GM19467 (cell line): ENCODE results near the gene CCDC3.

Source experiments
- ATAC-seq: cut with Tn5 transposase; IDR thresholded peaks from one replicate; pipeline ENCODE4 v1.9.1; 2021; ENCODE audit warnings: mild to moderate bottlenecking, moderate library complexity; ENCODE audit not compliant: unreplicated experiment

Gene CCDC3

DNA sequence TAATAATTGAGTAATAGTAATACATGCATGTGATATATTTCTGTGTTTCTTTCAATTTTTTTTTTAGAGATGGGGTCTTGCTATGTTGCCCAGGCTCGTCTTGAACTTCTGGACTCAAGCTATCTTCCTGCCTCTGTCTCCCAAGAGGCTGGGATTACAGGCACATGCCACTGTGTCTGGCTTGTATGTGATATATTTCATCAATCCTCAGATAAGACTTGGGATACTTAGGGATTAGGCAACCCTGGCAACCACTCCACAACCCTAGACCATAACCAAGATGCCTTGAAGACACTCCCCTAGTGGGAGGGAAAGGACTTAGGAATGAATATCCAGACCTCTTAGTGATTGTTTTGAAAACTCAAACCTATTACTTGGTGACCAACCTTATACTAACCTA, 154.8 kb downstream of the CCDC3 start:
- ATAC-seq = no peak
